ENCODE data around the gene FRK.

GRCh38 chr6:116104636-116105035 is 43.9 kb upstream of the FRK start:
- TF ChIP-seq ZNF433 (tag by site-specific recombination; IDR thresholded peaks at IDR 0.05; ENCODE audit: low read depth) (no peak), ZNF324 (tag by site-specific recombination; IDR thresholded peaks at IDR 0.05) (no peak), CTCF (tag by site-specific recombination; IDR thresholded peaks at IDR 0.05) (no peak), ELK4 (IDR thresholded peaks at IDR 0.05; ENCODE audit: borderline replicate concordance, low read depth, low read length) (no peak), ZBTB49 (tag by site-specific recombination; IDR thresholded peaks at IDR 0.05; ENCODE audit: low read depth) (no peak)

All from HEK293 (cell line).